BLaER1 (cell line): ENCODE measurements around the gene KIRREL3.

ENCODE experiments used
- H3K27ac ChIP-seq: shearing (Covaris generic); formaldehyde crosslinking; 2 replicates; pipeline ENCODE4 v1.8.1; 2022
- H3K27me3 ChIP-seq: shearing (Covaris generic); formaldehyde crosslinking; 2 replicates; pipeline ENCODE4 v1.8.1; 2022
- H3K36me3 ChIP-seq: shearing (Covaris generic); formaldehyde crosslinking; 2 replicates; pipeline ENCODE4 v1.8.1; 2022
- H3K4me1 ChIP-seq: shearing (Covaris generic); formaldehyde crosslinking; 2 replicates; pipeline ENCODE4 v1.8.1; 2022
- H3K4me2 ChIP-seq: shearing (Covaris generic); formaldehyde crosslinking; 2 replicates; pipeline ENCODE4 v1.8.1; 2022
- H3K4me3 ChIP-seq: shearing (Covaris generic); formaldehyde crosslinking; 2 replicates; pipeline ENCODE4 v1.8.1; 2022
- H3K9ac ChIP-seq: shearing (Covaris generic); formaldehyde crosslinking; 2 replicates; pipeline ENCODE4 v1.8.1; 2022
- H3K9me3 ChIP-seq: shearing (Covaris generic); formaldehyde crosslinking; 2 replicates; pipeline ENCODE4 v1.8.1; 2022
- H4K20me1 ChIP-seq: shearing (Covaris generic); formaldehyde crosslinking; 2 replicates; pipeline ENCODE4 v1.8.1; 2022
- Cebpa-rat ChIP-seq: shearing (Covaris generic); IDR thresholded peaks from 2 replicates; pipeline ENCODE4 v1.8.1; 2022

Gene KIRREL3

DNA sequence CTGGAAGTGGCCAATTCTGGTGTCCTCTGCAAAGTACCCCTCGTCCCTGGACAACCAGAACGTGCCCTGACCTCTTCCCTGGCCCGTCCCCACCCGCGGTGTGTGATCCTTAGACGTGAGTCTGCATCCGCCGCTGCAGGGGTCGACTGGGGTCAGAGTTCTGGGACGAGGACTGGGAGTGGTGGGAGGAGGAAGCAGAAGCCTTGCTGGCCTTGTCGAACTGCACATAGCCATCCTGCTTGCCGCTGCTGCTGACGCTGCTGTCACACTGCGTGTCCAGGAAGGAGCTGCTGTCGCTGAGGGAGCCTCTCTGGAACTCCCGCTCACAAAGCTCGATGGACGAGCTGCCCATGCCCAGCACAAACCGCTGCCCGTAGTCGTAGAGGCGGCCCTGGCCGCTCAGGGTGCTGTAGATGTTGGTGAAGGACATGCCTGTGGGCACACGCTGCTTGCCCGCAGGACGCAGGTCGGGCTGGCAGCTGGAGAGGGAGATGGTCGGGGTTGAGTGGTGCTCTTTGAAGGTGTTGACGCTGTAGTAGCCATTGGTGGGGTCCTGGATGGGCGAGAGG lies 576.0 kb downstream of the KIRREL3 start:
- Histone ChIP-seq H4K20me1 (no peaks in the 10 kb centered on the region), H3K27ac (peak overlapping the region; percentile 85), H3K9me3 (no peaks in the 10 kb centered on the region)

DNA sequence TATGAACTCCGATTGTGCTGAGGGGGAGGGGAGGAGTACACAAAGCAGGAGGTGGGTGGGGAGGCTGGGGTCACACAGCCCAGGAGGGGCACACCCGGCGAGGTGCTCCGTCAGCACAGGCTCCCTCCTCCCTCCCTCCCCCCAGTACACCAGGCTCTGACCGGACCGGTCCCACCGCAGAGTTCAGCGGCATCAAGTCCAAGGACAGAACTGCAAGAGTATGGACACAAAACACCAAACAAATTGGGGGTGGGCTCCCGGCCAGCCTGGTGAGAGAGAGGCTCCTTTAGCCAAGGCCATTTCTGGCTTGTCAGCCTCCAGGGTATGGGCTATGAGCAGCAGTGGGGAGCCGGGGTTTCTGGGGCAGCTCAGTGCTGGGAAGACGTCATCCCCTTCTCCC lies 576.8 kb downstream of the KIRREL3 start:
- Histone ChIP-seq H3K4me3 (no peak overlapping the region), H4K20me1 (no peaks in the 10 kb centered on the region), H3K9me3 (no peaks in the 10 kb centered on the region), H3K36me3 (no peaks in the 10 kb centered on the region), H3K4me2 (peak overlapping the region; percentile 86), H3K4me1 (peaks cover 99% of the 10 kb centered on the region), H3K27ac (peak overlapping the region; percentile 85), H3K9ac (no peak overlapping the region), H3K27me3 (no peaks in the 10 kb centered on the region)
- no peak for TF ChIP-seq Cebpa-rat

More for the DNA sequence above, 576.0 kb downstream of the KIRREL3 start:
- TF ChIP-seq Cebpa-rat: no peak
- Histone ChIP-seq H3K36me3 (no peaks in the 10 kb centered on the region), H3K4me2 (peak overlapping the region; percentile 86), H3K4me3 (no peak overlapping the region), H3K27me3 (no peaks in the 10 kb centered on the region), H3K4me1 (peaks cover 99% of the 10 kb centered on the region), H3K9ac (peak overlapping the region; percentile 39; the same call in 1 of the 2 replicates)

DNA sequence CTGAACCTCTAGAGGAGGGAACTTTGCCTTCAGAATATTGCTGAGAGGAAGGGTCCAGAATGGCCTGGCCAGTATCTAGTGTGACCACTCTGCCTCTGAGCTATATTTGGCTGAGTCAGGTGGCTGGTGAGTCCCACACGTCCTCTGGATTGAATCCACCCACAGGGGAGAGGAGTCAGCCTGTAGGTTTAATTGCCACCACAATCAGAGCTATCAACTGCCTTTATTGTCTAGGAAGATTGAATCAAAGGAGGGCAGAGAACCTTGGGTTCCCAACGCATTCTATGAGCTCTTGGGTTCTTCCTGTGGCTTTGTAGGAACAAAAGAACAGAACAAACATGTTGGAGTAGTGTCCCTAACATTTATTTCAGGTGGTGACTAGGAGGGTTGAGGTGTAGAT lies 577.4 kb downstream of the KIRREL3 start:
- H3K4me1 ChIP-seq: peaks cover 99% of the 10 kb centered on the region
- H3K27me3 ChIP-seq: no peaks in the 10 kb centered on the region
- no peaks in the 10 kb centered on the region for H3K9me3 ChIP-seq
- H3K4me2 ChIP-seq: peak overlapping the region; percentile 86
- no peak overlapping the region for H3K9ac ChIP-seq
- H4K20me1 ChIP-seq: no peaks in the 10 kb centered on the region
- peak overlapping the region; percentile 85 for H3K27ac ChIP-seq
- H3K36me3 ChIP-seq: no peaks in the 10 kb centered on the region
- no peak overlapping the region for H3K4me3 ChIP-seq
- TF ChIP-seq Cebpa-rat: no peak

DNA sequence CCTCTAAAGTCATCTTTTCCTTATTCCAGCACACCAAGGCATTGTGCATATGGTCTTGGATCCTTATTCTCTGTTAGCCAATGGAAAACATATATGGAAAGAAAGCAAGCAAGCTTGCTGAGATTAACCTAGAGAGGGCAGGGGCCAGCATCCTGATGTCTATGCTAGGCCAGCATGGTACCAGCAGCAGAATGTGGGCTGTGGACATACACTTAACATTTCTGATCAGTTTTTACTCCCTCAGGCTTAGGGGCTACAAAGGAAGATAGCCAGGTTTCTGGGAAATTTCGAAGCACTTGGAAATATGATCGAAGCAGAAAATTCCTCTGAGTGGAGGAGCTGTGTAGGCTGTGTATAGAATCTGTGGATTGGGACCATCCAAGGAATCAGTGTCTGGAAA lies 578.1 kb downstream of the KIRREL3 start:
- Histone ChIP-seq H4K20me1 (no peaks in the 10 kb centered on the region), H3K36me3 (no peaks in the 10 kb centered on the region), H3K4me3 (no peak overlapping the region), H3K27ac (no peak overlapping the region; the same call in 1 of the 2 replicates), H3K9ac (no peak overlapping the region), H3K9me3 (no peaks in the 10 kb centered on the region), H3K4me2 (peak overlapping the region; percentile 86), H3K4me1 (peaks cover 95% of the 10 kb centered on the region), H3K27me3 (no peaks in the 10 kb centered on the region)
- no peak for TF ChIP-seq Cebpa-rat

DNA sequence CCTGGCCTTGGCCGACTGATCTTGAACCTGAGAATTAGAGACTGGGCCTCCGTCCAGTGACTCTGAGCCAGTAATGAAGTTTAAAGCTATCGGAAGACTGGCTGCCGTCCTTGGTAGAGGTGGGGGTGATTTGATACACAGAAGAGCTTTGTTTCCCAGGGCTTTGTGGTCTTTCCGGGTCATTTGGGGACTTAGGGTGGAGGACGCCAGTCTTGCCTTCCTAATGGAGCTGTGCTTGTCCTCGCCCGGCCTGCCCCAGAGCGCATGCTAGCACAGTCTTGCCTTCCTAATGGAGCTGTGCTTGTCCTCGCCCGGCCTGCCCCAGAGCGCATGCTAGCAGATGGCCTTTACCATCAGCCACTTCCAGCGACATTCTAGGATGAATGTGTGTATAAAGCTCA lies 579.3 kb downstream of the KIRREL3 start:
- no peak for TF ChIP-seq Cebpa-rat
- no peaks in the 10 kb centered on the region for H4K20me1 ChIP-seq
- H3K27me3 ChIP-seq: no peaks in the 10 kb centered on the region
- no peaks in the 10 kb centered on the region for H3K36me3 ChIP-seq
- peaks cover 93% of the 10 kb centered on the region for H3K4me1 ChIP-seq
- peak overlapping the region; percentile 3; the same call in 1 of the 2 replicates for H3K9ac ChIP-seq
- no peak overlapping the region for H3K4me3 ChIP-seq
- peak overlapping the region; percentile 86 for H3K4me2 ChIP-seq
- peak overlapping the region; percentile 82 for H3K27ac ChIP-seq
- no peaks in the 10 kb centered on the region for H3K9me3 ChIP-seq

DNA sequence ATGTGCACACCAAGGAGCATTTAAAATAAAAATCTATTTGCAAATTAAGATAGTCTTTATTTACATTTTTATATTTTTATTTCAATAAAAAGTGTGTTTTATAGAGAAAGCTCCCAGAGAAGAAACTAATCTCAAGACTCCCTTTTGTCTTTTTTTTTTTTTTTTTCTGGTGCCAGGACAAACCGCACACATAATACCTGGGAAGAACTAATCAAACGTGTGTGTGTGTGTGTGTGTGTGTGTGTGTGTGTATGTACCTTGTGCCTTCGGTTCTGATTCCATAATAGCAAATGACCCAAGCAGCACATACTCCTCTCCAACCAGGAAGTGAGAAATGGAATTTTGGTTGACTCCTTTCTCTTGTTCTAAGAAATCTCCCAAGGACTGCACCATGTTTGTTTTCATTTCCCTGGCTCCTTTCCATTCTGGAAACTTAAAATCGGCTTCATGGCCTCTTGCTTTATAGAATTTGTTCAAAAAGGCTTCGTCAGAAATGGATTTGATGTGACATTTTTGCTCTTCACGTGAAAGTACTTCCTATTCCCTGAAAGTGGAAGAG lies 579.8 kb downstream of the KIRREL3 start:
- Histone ChIP-seq H3K27ac (peak overlapping the region; percentile 82), H3K4me3 (no peak overlapping the region; the same call in 1 of the 2 replicates), H3K4me2 (peak overlapping the region; percentile 86)

DNA sequence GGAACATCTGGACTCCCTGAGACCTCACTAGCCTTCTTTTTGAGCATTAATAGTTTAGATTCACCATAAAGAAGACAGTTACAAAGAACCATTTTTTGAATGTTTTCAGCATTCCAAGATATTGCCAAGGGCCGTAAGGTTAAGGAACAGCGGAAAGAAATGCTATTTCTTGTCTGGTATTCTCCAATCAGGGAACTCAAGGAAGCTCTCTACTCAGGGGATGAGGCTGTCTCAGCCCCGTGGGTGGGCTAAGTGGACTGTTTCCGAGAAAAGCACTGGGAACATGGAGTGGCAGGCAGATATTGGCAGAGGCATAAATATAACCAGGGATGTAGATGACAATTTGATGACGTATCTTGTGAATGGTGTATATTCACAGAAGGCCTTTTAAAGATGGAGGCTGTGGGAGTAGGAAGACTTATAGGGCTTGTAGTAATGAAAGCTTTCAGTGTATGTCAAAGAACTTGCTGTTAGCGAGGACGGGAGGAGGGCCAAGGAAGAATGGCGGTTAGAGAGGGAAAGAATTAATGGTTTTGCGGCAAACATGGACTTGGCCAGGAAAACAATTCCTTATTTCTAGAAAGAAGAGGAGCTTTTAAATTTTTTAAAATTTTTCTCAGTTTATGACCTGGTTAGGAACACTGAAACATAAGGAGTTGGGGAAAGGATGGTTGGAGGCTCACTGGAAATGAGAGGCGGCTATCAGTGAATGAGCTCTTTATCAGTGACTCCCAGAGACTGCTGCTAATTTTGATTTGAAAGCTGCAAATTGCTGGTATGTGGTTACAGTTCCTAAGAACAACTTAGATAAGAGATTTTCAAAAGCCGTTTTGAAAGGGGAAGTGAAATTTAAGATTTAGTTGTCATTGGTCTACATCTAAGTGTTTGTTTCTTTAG lies 580.5 kb downstream of the KIRREL3 start:
- H3K4me2 ChIP-seq: peak overlapping the region; percentile 86
- H3K4me3 ChIP-seq: peak overlapping the region; percentile 29; the same call in 1 of the 2 replicates
- H3K27ac ChIP-seq: peak overlapping the region; percentile 82

More for the DNA sequence above, 579.8 kb downstream of the KIRREL3 start:
- H3K27me3 ChIP-seq: no peaks in the 10 kb centered on the region
- peaks cover 93% of the 10 kb centered on the region for H3K4me1 ChIP-seq
- H3K36me3 ChIP-seq: peaks cover 2% of the 10 kb centered on the region; the same call in 1 of the 2 replicates
- H3K9ac ChIP-seq: peak overlapping the region; percentile 3; the same call in 1 of the 2 replicates
- no peaks in the 10 kb centered on the region for H4K20me1 ChIP-seq
- no peak for TF ChIP-seq Cebpa-rat
- no peaks in the 10 kb centered on the region for H3K9me3 ChIP-seq

DNA sequence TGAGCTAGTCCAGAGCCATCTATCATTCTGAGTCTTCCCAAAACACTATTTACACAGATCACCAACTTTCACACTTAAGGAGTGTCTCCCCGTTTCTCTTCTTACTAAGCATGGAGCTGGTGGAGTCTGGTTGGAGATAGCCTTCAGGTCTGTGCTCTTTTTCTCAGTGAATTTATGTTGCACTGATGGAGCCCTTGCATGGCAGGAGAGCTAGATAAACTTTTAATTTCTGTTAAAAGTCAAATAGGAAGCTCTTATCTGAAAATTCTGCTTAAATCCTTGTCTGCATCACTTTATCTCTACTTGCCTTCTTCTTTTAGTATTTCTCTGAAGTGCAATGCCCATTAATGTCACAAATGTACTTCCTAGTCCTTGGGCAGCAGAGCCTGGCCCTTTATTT lies 581.7 kb downstream of the KIRREL3 start:
- H3K4me1 ChIP-seq: peaks cover 74% of the 10 kb centered on the region
- peaks cover 20% of the 10 kb centered on the region for H3K36me3 ChIP-seq
- H3K9me3 ChIP-seq: no peaks in the 10 kb centered on the region
- no peak for TF ChIP-seq Cebpa-rat
- H3K27me3 ChIP-seq: no peaks in the 10 kb centered on the region
- no peaks in the 10 kb centered on the region for H4K20me1 ChIP-seq
- H3K4me3 ChIP-seq: no peak overlapping the region
- no peak overlapping the region for H3K9ac ChIP-seq
- no peak overlapping the region for H3K27ac ChIP-seq
- H3K4me2 ChIP-seq: peak overlapping the region; percentile 86

More for the DNA sequence above, 580.5 kb downstream of the KIRREL3 start:
- H3K27me3 ChIP-seq: no peaks in the 10 kb centered on the region
- H3K9me3 ChIP-seq: no peaks in the 10 kb centered on the region
- peaks cover 10% of the 10 kb centered on the region; the same call in 1 of the 2 replicates for H3K36me3 ChIP-seq
- peak overlapping the region; percentile 61; the same call in 1 of the 2 replicates for H3K9ac ChIP-seq
- no peaks in the 10 kb centered on the region for H4K20me1 ChIP-seq
- TF ChIP-seq Cebpa-rat: no peak
- peaks cover 86% of the 10 kb centered on the region for H3K4me1 ChIP-seq

DNA sequence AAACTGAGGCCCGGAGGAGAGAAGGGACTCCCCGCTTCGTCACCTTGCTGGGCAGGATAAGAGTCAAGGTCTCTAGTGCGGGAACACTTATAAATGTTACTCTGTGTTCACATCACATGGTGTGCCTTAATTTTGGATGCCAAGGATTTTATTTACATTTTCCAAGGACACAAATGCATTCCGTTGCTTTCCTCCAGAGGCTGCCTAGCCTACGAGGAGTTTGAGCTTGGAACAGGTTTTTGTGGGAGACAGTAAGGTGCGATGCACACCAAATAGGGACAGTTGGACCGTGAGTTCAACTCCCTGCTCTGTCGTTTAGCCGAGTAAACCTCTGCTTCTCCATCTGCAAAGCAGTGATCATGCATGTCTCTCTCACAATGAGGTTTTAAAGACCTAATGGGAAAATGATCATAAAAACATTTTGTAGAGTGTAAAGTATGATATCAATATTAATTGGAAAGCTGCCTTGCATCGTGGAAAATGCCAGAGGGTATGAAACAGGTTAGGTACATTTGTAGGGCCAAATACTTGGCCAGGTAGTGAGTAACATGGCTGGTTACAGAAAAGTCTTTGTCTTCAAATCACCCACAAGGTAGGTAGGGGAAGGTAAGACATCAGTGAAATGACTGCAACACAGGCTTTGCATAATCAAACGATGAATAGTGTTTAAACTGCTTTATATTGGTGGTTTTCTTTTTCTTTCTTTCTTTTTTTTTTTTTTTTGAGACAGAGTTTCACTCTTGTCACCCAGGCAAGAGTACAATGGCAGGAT lies 583.3 kb downstream of the KIRREL3 start:
- Histone ChIP-seq H3K4me2 (peak overlapping the region; percentile 74), H3K4me3 (peak overlapping the region; percentile 64), H3K9me3 (no peaks in the 10 kb centered on the region), H3K9ac (peak overlapping the region; percentile 72), H3K36me3 (peaks cover 36% of the 10 kb centered on the region), H3K27me3 (no peaks in the 10 kb centered on the region), H3K27ac (peak overlapping the region; percentile 74), H4K20me1 (no peaks in the 10 kb centered on the region), H3K4me1 (peaks cover 58% of the 10 kb centered on the region)
- no peak for TF ChIP-seq Cebpa-rat
